NCI-H2081 treated with DMSO at 0.1 percent for 48 hours (cell line): ENCODE results near the gene DDB1.

Experiments
- DNase-seq: peaks from one replicate; lab custom pipeline; 2025; lab: John Stamatoyannopoulos, UW

DDB1 gene

DNA sequence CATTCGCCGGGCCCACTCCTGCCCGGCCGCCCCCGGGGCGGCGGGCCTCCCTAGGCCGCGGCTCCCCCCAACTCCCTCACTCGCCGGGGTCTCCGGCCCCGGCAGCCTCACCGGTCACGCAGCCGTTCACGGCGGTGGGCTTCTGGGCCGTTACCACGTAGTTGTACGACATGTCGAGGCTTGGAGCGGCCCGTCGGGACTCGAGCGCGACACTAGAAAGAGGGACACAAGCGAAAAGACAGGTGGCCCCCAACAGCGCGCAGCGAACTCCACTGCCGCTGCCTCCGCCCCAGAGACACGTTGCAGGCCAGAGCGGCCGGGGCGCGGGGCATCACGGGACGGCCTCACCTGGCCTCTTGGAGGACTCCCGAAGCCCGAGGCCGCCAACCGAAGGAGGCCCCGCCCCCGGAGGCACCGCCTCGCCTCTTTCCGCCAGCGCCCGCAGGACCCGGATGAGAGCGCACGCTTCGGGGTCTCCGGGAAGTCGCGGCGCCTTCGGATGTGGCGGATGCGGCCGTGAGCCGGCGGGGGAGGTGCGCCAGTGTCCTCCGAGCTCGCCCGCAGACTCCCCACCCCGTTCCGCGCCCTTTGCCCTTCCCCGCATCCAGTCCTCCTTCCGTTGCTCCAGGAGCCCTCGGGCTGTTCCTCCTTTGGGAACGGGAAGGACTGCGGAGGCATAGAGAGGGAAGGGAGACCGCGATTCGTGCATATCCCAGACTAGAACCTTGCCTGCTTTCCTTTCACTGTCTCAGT is at the start of gene DDB1, which contains the start of gene TKFC:
Gene DDB1, minus strand, starts transcription at position 309 of the 753 bp plus-strand sequence. Its CDS starts 137 bp downstream, at position 172.
Gene TKFC, plus strand, starts transcription at position 432 of the 753 bp plus-strand sequence. CDS start 1,501 bp downstream, outside the sequence.
- peak; percentile 63 for DNase-seq

DNA sequence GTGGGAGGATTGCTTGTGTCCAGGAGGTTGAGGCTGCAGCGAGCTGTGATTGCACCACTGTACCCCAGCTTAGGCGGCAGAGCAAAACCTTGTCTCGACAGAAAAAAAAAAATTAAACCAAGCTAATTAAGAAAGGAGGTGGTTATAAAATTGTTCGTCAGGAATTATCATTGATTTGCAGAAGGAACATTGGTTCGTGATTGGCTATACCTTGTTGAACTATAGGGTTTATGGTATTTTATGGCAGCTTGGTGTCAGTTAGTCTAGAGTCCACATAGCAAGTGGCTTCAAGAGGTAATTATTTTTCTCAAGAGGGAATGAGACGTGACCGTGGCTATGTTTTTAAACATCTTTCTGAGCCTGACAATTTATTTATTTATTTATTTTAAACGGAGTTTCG is 48.0 kb upstream of the DDB1 start:
- no peak for DNase-seq

DNA sequence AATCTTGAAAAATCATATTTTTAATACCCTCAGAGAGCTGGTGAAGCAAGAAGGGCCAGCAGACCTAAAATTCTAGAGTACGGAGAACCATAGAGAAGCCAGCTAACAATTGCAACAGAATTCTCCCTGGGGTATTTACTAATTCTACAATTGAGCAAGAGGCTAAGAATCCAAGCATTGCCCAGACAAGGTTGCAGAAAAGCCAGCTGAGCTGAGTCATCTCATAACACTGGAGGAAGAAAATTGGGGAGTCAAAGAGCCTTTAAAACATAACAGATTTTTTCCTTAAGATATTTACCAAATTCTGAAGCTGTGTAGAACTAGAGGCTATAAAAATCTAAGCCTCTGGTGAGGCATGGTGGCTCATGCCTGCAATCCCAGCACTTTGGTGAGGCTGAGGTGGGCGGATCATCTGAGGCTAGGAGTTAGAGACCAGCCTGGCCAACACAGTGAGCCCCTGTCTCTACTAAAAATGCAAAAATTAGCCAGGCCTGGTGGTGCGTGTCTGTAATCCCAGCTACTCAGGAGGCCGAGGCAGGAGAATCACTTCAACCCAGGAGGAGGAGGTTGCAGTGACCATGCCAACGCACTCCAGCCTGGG is 45.9 kb upstream of the DDB1 start:
- DNase-seq = no peak

DNA sequence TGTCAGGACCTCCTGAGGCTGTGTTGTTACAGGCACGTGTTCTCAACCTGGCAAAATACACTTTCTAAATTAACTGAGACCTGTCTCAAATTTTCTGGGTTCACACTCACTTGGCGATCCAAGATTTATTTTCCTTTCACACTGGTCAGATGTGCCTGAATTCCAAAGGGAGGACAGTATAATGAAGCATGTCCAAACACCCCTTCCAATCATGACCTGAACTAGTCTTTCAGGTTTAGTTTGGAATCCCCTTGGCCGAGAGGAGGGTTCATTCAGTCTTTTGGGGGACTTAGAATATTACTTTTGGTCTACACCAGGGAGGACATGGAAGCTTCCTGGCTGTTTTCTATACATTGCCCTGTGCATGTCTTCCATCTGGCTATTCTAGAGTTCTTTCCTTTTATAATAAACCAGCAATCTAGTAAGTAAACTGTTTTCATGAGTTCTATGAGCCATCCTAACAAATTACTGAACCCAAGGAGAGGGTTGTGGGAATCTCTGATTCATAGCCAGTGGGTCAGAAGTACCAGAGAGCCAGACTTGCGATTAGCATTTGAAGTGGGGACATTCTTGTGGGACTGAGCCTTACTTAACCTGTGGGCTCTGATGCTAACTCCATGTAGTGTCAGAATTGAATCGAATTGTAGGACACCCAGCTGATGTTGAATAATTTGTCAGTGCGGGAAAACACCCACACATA is 44.7 kb upstream of the DDB1 start:
- no peak for DNase-seq

DNA sequence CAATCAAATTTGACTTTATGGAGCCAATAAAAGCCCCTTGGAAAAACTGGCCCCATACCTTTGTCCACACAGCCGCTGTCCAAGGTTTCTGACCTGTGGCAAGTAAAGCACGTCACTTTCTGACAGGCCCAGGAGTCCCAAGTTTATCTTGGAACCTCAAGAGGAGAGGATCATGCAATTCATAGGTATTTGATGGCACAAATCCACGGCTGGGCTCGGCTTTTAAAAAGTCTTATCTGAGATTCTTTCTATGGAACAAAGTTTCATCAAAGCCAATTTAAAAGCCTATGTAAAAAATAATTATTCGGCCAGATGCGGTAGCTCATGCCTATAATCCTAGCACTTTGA is 42.8 kb upstream of the DDB1 start:
- DNase-seq = no peak

DNA sequence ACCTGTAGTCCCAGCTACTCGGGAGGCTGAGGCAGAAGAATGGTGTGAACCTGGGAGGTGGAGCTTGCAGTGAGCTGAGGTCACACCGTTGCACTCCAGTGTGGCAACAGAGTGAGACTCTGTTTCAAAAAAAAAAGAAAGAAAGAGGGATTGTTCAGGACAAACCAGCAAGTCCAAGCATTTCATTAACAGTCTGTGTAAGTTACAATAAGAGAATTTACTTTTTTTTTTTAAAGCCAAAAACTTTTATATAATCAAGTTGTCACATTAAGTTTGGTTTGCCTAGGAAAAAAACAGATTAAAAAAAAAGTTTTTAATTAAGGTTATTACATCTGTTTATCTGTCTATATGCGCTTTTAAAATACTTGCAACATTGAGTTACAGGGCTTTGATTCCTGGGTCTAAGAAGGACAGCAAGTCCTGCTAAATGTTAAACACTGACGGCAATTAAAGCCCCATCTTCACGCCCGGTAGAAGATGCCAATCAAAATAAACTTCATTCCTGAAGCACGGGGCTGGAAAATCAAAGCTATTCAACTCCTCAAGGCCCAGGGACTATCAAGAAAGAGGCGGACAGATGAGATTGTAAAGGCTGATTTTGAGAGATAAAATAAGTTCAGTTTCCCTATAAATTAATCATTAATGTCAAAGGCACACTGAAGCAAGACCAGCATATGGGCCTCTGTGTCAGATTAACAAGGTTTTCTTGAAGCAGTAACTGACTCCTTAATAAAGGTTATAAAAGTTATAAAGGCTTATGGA is 39.9 kb upstream of the DDB1 start:
- no peak for DNase-seq

DNA sequence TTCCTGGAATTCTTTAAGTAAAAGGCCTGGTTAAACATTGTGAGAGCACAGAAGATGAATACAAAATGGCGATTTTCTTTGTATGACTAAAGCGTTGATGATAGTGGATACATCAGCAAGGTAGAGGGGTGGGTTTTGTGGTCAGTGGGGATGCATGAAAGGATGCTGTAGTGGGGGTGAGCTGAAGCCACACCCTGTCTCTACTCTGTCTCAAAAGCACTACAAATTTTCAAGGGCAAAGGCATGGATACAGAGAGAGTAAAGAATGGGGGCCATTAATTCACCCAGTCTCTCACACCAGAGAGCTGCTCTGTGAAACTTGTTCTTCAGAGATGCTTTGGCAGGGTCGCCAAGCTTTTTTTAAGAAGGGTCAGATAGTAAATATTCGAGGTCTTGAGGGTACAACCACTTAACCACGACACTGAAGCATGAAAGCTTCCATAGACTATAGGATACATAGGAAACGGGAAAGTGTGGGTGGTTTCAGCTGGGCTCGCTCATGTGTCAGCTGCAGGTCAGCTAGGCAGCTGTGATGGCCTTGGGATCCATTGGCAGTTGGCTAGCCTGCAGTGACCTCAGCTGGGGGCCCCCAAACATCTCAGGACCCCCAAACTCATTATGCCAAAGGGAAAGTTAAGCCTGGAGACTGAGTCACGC is 37.6 kb upstream of the DDB1 start:
- no peak for DNase-seq

DNA sequence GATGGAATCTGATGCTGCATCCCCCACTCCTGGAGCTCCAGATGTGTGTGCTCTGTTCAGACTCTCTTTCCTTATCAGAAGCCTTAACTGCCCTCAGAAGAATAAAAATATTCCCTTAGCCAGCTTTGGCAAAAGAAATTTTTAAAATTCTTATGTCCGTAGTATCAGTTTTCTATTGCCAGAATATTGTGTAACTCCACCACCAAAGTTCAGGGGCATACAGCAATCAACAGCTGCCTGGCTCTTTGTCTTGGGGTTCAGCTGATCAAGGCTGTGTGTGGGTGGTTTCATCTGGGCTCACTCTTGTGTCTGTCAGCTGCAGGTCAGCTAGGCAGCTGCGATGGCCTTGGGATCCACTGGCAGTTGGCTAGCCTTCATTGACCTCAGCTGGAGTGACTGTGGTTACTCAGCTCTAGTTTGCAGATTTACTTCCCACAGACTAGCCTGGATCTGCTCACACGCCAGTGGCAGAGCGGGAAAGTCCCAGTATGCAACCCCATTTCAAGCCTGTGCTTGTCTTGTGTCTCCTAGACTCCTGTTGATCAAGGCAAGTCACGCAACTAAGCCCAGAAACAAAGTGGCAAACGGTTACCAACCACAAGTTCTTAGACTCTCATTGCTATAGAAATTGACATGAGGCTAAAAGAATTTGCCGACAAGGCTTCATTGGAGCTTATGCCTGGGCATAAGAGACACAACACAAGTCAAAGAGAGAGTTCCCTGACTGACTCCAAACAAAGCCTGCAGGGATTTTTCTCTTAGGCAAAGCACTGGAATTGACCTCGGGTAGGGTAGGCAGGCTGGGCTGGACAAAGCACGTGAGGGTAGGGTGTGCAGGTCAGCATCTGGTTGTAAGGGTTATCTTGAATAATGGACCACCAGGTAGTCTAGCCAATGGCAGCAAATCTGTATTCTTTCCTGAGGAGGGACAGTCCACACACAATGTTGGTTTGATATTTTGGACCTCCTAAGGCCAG is 36.8 kb upstream of the DDB1 start:
- no peak for DNase-seq

DNA sequence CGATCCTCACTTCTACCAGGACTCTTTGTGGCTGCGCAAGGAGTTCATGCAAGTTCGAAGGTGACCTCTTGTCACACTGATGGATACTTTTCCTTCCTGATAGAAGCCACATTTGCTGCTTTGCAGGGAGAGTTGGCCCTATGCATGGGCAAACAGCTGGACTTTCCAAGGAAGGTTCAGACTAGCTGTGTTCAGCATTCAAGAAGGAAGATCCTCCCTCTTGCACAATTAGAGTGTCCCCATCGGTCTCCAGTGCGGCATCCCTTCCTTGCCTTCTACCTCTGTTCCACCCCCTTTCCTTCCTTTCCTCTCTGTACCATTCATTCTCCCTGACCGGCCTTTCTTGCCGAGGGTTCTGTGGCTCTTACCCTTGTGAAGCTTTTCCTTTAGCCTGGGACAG is 35.7 kb upstream of the DDB1 start:
- no peak for DNase-seq

DNA sequence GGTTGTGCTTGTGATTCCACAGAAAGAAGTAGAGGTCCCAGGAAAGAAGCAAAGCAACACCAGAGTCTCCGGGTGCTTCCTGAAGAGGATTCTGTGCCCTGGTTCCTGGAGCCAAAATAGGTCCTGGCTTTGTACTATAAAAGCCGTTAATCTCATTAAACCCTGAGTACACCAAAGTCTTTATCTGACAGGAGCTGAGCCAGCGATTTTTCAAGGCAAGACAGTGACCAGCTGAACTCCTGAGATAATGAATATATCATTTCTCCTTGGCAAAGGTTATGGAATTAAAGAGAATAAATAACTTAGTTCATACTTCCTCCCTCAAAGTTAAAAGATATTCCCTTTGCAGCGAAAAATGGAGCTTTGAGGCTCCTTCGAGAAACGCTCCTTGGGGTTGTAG is 34.5 kb upstream of the DDB1 start:
- no peak for DNase-seq

DNA sequence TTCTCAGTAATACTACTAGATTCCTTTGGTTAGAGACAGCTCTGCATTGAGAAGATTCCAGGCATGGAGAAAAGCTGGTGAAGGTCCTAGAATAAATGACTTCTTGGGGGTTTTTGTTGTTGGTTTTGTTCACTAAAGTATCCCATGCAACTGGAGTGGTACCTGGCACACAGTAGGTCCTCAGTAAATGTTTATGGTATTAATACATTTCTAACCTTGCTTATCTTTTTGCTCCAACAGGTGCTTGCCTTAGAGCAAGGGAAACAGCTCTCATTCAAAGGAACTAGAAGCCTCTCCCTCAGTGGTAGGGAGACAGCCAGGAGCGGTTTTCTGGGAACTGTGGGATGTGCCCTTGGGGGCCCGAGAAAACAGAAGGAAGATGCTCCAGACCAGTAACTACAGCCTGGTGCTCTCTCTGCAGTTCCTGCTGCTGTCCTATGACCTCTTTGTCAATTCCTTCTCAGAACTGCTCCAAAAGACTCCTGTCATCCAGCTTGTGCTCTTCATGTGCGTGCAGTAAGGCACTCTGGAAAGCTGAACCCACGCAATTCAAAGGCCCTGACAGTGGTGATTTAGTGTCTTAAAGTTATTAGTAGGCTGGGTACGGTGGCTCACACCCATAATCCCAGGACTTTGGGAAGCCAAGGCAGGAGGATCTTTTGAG is 31.2 kb upstream of the DDB1 start:
- no peak for DNase-seq

DNA sequence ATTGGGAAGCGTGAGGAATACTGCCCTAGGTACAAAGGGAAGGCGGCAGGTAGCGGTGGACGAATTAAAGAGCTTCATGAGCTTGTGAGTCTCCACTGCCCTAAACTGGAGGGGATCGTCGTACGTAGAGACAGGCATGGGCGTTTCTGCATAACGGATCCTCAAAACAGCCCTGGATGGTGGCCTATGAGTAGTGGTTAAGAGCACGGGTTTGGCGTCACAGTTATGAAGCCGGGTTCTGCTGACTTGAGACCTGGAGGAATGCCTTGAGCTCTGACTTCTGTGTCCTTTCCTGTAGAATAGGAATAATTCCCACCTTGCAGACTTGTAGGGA is 29.6 kb upstream of the DDB1 start:
- DNase-seq = no peak

DNA sequence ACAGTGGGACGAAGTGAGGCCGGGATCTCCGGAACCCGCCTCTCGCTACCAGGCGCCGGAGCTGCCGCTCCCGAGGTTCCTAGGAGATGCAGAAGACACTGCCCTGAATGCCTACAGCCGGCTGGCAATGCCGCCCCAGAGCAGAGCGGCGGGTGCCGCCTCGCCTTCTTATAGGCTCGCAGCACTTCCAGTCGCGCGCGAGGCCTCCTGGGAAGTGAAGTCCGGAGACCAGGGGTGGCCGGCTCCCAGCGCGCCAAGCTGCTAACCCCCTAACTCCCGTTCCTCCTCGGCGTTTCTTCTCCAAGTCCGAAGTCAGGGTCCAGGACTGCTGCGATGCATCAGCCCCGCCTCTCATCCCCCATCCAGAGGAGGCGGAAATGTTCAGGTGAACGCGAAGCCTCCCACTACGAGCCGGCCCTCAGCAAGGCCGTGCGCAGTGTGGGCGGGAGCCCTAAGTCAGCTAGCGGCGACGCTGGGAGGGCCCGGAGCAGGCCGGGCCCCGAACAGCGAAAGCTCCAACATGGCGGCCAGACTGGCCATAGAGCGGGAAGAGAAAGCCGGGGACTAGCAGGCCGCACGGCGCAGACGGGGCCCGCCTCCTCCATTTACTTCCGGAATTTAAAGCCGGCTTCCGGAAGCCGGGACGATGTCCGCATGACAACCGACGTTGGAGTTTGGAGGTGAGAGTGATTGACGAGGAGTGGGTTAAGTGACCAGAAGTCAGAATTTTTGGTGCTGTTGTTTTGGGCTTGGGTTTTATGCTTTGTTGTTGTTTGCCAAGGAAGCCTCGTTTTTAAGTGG is 29.0 kb upstream of the DDB1 start, which contains the start of the genes CYB561A3 and TMEM138:
Gene CYB561A3, minus strand, starts transcription at position 142 of the 801 bp plus-strand sequence. CDS start 5,169 bp downstream, outside the sequence.
Gene TMEM138, plus strand, starts transcription at position 634 of the 801 bp plus-strand sequence. CDS start 2,017 bp downstream, outside the sequence.
- peak; percentile 72 for DNase-seq

DNA sequence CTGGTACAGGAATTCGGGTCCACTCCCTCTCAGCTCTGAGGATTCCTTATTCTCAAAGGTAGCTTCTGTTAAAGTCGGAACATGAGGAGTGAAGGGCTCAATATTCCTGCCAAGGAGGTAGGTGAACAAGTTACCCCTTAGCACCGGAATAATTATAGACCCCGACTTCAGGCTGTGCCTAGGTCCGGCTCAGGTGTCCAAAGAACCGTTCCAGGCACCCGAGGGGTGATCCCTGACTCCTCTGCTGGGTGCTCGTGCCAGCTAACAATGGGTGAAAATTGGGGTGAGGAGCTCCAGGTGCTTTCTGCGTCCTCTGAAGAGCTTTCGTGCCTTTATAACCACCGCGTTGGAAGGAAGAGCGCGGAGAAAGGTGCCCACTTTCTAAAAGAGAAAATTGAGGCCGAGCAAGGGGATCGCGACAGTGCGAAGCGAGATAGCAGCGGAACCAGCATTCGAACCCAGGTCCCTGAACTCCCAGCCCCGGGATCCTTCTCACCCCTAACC is 28.4 kb upstream of the DDB1 start:
- DNase-seq = no peak

DNA sequence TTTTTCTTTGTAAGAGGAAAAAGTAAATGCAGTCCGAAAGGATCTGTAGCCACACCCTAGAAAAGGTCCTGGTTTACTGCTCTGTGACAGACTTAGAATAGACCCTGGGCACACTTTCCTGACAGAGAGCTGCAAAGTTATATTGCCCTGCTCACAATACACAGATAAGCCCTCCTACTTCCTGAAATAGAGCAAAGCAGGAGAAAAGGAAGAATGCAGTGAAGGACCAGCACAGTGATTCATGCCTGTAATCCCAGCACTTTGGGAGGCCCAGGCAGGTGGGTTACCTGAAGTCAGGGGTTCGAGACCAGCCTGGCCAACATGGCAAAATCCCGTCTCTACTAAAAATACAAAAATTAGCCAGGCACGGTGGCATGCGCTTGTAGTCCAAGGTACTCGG is 26.6 kb upstream of the DDB1 start:
- DNase-seq = no peak

DNA sequence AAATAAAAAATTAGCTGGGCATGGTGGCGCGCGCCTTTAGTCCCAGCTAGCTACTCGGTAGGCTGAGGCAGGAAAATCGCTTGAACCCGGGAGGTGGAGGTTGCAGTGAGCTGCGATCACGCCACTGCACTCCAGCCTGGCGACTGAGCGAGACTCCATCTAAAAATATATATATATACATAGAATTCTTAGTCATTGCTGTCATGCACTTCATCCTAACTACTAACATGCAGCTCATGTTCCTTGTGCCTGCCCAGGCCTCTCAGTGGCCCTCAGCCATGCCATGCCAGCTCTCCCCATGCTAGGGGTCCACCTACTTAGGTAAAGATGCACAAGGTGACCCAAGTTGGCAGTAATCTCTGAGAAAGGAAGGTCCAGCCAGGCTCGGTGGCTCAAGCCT is 25.7 kb upstream of the DDB1 start:
- DNase-seq = no peak

DNA sequence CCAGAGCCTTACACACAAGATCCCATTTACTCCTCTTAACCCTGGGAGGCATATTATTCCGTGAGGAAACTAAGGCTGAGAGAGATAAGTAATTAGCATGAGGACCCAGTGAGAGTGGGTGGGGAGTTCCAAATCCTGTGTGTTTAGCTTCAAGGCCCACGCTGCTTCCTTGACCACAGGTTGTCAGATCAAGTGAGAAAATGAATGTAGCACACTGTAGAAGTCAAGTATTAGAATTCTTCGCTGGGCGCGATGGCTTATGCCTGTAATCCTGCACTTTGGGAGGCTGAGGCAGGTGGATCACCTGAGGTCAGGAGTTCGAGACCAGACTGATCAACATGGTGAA is 25.0 kb upstream of the DDB1 start:
- no peak for DNase-seq

DNA sequence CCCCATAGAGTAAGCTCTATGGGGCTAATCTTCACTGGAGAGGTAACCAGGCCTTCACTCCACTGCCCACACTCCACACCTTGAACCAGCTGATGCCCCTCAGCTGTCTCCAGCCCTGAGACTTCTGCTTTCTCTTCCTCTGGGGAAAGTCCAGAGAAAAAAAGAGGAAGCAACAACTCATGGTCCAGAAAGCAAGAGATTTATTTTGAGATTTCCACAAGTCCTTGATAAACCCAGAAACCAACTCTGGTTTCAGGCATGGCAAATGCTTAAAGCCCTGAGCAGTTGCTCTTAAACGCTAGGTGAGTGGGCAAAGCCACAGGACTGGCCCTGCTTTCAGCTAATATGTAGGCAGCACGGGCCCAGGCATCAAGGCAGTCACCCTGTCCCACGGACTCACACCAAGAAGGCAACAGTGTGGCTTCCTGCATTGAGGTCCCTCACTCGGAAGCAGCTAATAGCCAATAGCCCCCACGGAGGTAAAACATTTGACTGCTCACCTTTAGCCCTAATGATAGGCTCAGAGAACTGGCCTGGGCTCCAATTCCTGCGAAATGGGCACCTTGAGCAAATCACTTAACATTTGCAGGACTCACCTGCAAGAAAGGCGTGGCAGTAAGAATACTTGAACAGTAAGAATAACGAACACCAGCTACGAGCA is 24.5 kb upstream of the DDB1 start:
- DNase-seq = no peak

DNA sequence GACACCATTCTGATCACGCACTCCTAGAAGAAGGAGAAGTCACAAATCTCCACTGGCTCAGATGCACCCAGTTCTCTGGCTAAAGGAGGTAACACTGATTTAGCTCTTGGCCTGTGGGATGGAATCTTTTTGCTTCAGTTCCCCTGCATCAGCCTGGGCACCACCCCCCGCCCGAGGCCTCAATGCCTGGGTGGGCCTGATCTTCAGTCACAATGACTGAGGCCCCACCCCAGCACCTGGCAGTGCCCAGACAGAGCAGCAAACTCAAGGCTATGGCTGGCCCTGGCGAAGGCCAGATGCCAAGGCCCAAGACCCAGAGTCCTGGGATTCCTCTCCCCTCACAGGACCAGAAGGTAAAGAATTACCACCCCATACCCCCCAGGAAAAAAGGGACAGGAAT is 23.8 kb upstream of the DDB1 start:
- DNase-seq = no peak
